Measurements from ENCODE around the gene CFAP74. TPM values are rescaled to one million over a fixed set of nuclear protein-coding genes. Genes with fewer than 3 reads are reported as not detected.
"Not testable (repeated sequence)": the region's sequence is repeated elsewhere in the genome, so short reads cannot be mapped to it uniquely, and the experiment has no call there.

The CFAP74 gene
- polyA plus RNA-seq, 1 donor from 2014 or later: 0.22 TPM

DNA sequence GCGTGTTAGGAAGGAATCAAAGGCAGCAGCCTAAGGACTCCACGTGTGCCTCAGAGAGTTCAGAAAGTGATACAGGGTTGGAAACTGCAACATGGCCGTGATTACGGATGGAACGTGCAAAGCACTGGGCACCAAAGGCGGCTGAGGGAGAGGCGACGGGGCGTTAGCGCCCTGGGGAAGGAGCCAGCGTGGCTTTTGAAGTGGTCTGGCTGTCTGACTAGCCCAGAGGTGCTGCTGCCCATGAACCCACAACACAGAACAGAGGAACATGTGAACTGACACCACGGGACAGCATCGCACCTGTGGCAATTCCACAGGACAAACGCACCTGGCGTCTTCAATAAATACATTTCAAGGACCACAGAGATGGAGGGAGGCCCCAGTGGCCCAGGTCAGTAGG, 66.5 kb downstream of the CFAP74 start:
- TF ChIP-seq TAF1 (IDR thresholded peaks at IDR 0.05; ENCODE audit: low read depth): no peak
- TF ChIP-seq POLR2AphosphoS5 (IDR thresholded peaks at IDR 0.05): no peak
- TF ChIP-seq, protein P1, sequence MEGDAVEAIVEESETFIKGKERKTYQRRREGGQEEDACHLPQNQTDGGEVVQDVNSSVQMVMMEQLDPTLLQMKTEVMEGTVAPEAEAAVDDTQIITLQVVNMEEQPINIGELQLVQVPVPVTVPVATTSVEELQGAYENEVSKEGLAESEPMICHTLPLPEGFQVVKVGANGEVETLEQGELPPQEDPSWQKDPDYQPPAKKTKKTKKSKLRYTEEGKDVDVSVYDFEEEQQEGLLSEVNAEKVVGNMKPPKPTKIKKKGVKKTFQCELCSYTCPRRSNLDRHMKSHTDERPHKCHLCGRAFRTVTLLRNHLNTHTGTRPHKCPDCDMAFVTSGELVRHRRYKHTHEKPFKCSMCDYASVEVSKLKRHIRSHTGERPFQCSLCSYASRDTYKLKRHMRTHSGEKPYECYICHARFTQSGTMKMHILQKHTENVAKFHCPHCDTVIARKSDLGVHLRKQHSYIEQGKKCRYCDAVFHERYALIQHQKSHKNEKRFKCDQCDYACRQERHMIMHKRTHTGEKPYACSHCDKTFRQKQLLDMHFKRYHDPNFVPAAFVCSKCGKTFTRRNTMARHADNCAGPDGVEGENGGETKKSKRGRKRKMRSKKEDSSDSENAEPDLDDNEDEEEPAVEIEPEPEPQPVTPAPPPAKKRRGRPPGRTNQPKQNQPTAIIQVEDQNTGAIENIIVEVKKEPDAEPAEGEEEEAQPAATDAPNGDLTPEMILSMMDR (IDR thresholded peaks at IDR 0.05; ENCODE audit: poor library complexity, severe bottlenecking): no peak
- no peak for TF ChIP-seq MXI1 (conservative IDR thresholded peaks at IDR 0.05; ENCODE audit: poor library complexity, severe bottlenecking)
- TF ChIP-seq RAD21 (conservative IDR thresholded peaks at IDR 0.05): no peak
- no peak for TF ChIP-seq EP300 (conservative IDR thresholded peaks at IDR 0.05; ENCODE audit: poor library complexity, severe bottlenecking)
- TF ChIP-seq SMC3 (conservative IDR thresholded peaks at IDR 0.05; ENCODE audit: poor library complexity): no peak
- TF ChIP-seq, protein P2, sequence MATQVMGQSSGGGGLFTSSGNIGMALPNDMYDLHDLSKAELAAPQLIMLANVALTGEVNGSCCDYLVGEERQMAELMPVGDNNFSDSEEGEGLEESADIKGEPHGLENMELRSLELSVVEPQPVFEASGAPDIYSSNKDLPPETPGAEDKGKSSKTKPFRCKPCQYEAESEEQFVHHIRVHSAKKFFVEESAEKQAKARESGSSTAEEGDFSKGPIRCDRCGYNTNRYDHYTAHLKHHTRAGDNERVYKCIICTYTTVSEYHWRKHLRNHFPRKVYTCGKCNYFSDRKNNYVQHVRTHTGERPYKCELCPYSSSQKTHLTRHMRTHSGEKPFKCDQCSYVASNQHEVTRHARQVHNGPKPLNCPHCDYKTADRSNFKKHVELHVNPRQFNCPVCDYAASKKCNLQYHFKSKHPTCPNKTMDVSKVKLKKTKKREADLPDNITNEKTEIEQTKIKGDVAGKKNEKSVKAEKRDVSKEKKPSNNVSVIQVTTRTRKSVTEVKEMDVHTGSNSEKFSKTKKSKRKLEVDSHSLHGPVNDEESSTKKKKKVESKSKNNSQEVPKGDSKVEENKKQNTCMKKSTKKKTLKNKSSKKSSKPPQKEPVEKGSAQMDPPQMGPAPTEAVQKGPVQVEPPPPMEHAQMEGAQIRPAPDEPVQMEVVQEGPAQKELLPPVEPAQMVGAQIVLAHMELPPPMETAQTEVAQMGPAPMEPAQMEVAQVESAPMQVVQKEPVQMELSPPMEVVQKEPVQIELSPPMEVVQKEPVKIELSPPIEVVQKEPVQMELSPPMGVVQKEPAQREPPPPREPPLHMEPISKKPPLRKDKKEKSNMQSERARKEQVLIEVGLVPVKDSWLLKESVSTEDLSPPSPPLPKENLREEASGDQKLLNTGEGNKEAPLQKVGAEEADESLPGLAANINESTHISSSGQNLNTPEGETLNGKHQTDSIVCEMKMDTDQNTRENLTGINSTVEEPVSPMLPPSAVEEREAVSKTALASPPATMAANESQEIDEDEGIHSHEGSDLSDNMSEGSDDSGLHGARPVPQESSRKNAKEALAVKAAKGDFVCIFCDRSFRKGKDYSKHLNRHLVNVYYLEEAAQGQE (IDR thresholded peaks at IDR 0.05; ENCODE audit: borderline replicate concordance): no peak
- H3F3A ChIP-seq (ENCODE audit: insufficient read depth, low read length, poor library complexity, severe bottlenecking): no peaks in the 10 kb centered on the region

DNA sequence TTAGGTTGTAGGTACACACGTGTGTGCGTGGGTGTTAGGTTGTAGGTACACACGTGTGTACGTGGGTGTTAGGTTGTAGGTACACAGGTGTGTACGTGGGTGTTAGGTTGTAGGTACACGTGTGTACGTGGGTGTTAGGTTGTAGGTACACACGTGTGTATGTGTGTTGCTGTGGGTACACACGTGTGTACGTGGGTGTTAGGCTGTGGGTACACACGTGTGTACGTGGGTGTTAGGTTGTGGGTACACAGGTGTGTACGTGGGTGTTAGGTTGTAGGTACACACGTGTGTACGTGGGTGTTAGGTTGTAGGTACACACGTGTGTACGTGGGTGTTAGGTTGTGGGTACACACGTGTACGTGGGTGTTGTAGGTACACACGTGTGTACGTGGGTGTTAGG, 68.7 kb downstream of the CFAP74 start:
- not testable (repeated sequence) for H3K79me2 ChIP-seq (replicated peaks; ENCODE audit: insufficient read depth, low read length); H3K27me3 ChIP-seq (ENCODE audit: insufficient read depth, low read depth, low read length); H3K9ac ChIP-seq (ENCODE audit: low read length); H3F3A ChIP-seq (ENCODE audit: insufficient read depth, low read length, poor library complexity, severe bottlenecking); H3K27ac ChIP-seq (ENCODE audit: low read length); H3K4me3 ChIP-seq (ENCODE audit: low read length); H3K9me3 ChIP-seq (ENCODE audit: low read length); H4K20me1 ChIP-seq (ENCODE audit: insufficient read depth); H2AFZ ChIP-seq (ENCODE audit: low read depth, low read length); H3K36me3 ChIP-seq (ENCODE audit: insufficient read depth, low read length); H3K4me2 ChIP-seq (ENCODE audit: low read length); H3K9me2 ChIP-seq (ENCODE audit: insufficient read depth, low read length)

More for the DNA sequence above, 66.5 kb downstream of the CFAP74 start:
- Histone ChIP-seq H3K79me2 (replicated peaks; ENCODE audit: insufficient read depth, low read length) (no peaks in the 10 kb centered on the region), H4K20me1 (ENCODE audit: insufficient read depth) (no peaks in the 10 kb centered on the region), H3K27ac (ENCODE audit: low read length) (no peak overlapping the region), H3K9me2 (ENCODE audit: insufficient read depth, low read length) (no peaks in the 10 kb centered on the region), H3K9me3 (ENCODE audit: low read length) (no peaks in the 10 kb centered on the region), H3K27me3 (ENCODE audit: insufficient read depth, low read depth, low read length) (no peaks in the 10 kb centered on the region), H3K9ac (ENCODE audit: low read length) (no peak overlapping the region), H3K4me2 (ENCODE audit: low read length) (no peak overlapping the region), H2AFZ (ENCODE audit: low read depth, low read length) (no peak overlapping the region), H3K4me3 (ENCODE audit: low read length) (no peak overlapping the region), H3K36me3 (ENCODE audit: insufficient read depth, low read length) (no peaks in the 10 kb centered on the region)

DNA sequence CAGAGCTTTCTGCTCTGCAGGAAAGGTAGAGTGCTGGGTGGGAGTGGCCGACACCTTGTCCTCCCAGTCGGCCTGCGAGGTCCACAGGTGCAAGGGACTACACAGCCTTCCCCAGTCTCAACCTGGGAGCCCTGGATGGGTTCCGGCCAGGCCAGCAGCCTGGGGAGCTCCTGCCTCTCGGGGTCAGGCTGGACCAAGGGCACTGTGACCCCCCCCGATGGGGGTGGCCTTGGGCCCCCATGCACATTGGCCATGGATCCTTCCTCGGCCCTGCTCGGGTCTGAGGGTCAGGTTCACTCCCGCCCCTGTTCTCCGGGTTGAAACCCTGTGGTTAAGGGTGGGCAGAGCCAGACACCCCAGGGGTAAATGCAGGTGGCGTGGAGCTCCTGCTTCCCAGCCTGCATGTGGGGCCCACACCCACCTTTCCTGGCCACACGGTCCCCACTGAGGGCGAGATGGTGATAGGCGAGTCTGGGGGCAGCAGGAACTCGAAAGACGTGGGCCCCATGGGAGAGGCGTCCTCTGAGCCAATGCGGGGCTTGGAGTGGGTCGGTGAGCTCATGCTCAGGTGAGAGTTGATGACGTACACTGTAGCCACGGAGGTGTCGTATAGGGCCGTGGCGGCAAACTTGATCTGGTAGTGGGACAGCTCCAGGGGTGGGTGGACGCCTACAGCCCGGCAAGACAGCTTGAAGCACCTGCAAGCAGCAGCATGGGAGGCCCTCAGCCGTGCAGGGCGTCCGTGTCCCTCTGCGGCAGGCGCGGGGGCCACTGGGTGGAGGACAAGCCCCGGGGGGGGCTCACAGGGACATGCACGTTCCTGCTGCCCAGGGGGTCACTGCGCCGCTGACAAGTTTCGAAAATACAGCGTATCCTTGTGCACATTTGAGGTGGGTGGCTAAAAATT, 73.7 kb downstream of the CFAP74 start:
- Histone ChIP-seq H3F3A (ENCODE audit: insufficient read depth, low read length, poor library complexity, severe bottlenecking) (no peaks in the 10 kb centered on the region), H3K27ac (ENCODE audit: low read length) (no peak overlapping the region), H3K4me3 (ENCODE audit: low read length) (no peak overlapping the region), H3K9me3 (ENCODE audit: low read length) (no peaks in the 10 kb centered on the region), H3K27me3 (ENCODE audit: insufficient read depth, low read depth, low read length) (no peaks in the 10 kb centered on the region), H3K36me3 (ENCODE audit: insufficient read depth, low read length) (no peaks in the 10 kb centered on the region), H3K9ac (ENCODE audit: low read length) (no peak overlapping the region), H3K79me2 (replicated peaks; ENCODE audit: insufficient read depth, low read length) (no peaks in the 10 kb centered on the region), H4K20me1 (ENCODE audit: insufficient read depth) (no peaks in the 10 kb centered on the region), H3K9me2 (ENCODE audit: insufficient read depth, low read length) (no peaks in the 10 kb centered on the region), H3K4me2 (ENCODE audit: low read length) (no peak overlapping the region), H2AFZ (ENCODE audit: low read depth, low read length) (no peak overlapping the region)
- TF ChIP-seq, protein P1 (IDR thresholded peaks at IDR 0.05; ENCODE audit: poor library complexity, severe bottlenecking): no peak
- TF ChIP-seq, protein P2 (IDR thresholded peaks at IDR 0.05; ENCODE audit: borderline replicate concordance): no peak

Measured in neural cell (in vitro differentiated cells).